Hepatocyte (in vitro differentiated cells): ENCODE results near the gene SLC31A2. TPM values are rescaled to one million over a fixed set of nuclear protein-coding genes. Genes with fewer than 3 reads are reported as not detected.

Experiments
- DNase-seq: peaks from one replicate; pipeline ENCODE4 v3.0.0-alpha.2; 2016; ENCODE audit warnings: low spot score
- H2AFZ ChIP-seq: fragments of 200-600 bp; sonication (generic); 2 replicates; pipeline ENCODE4 v1.6.0; 2016; ENCODE audit warnings: antibody characterized with exemption, mild to moderate bottlenecking
- H3K27ac ChIP-seq: fragments of 200-600 bp; sonication (generic); 2 replicates; pipeline ENCODE4 v1.5.1; 2016; ENCODE audit warnings: mild to moderate bottlenecking
- H3K27me3 ChIP-seq: fragments of 200-600 bp; sonication (generic); 2 replicates; pipeline ENCODE4 v1.6.1; 2016
- H3K36me3 ChIP-seq: fragments of 200-600 bp; sonication (generic); replicated peaks from 2 replicates; pipeline ENCODE4 v1.5.1; 2016; ENCODE audit warnings: low read depth; ENCODE audit not compliant: insufficient read depth
- H3K4me1 ChIP-seq: fragments of 200-600 bp; sonication (generic); 2 replicates; pipeline ENCODE4 v1.5.1; 2016; ENCODE audit warnings: mild to moderate bottlenecking, moderate library complexity; ENCODE audit not compliant: insufficient read depth
- H3K4me2 ChIP-seq: fragments of 200-600 bp; sonication (generic); 2 replicates; pipeline ENCODE4 v1.6.0; 2016
- H3K4me3 ChIP-seq: fragments of 200-600 bp; sonication (generic); 2 replicates; pipeline ENCODE4 v1.5.1; 2016; ENCODE audit warnings: mild to moderate bottlenecking
- H3K79me2 ChIP-seq: fragments of 200-600 bp; sonication (generic); 2 replicates; pipeline ENCODE4 v1.6.0; 2017; ENCODE audit warnings: mild to moderate bottlenecking
- H3K9me2 ChIP-seq: fragments of 200-600 bp; sonication (generic); replicated peaks from 2 replicates; pipeline ENCODE4 v1.6.0; 2017; ENCODE audit warnings: mild to moderate bottlenecking; ENCODE audit not compliant: insufficient read depth
- H3K9me3 ChIP-seq: fragments of 200-600 bp; sonication (generic); 2 replicates; pipeline ENCODE4 v1.5.1; 2016; ENCODE audit warnings: low read depth, mild to moderate bottlenecking
- H4K20me1 ChIP-seq: fragments of 200-600 bp; sonication (generic); 2 replicates; pipeline ENCODE4 v1.6.0; 2016; ENCODE audit warnings: mild to moderate bottlenecking; ENCODE audit not compliant: insufficient read depth, poor library complexity, severe bottlenecking
- CTCF ChIP-seq: fragments of 200-600 bp; sonication (generic); IDR thresholded peaks from 2 replicates; pipeline ENCODE4 v1.5.1; 2016; ENCODE audit warnings: antibody characterized with exemption, mild to moderate bottlenecking; ENCODE audit not compliant: poor library complexity
- EZH2 ChIP-seq: fragments of 200-600 bp; sonication (generic); IDR thresholded peaks from 2 replicates; pipeline ENCODE4 v1.6.1; 2016; ENCODE audit warnings: antibody characterized with exemption, mild to moderate bottlenecking, borderline replicate concordance
- EZH2phosphoT487 ChIP-seq: fragments of 200-600 bp; sonication (generic); IDR thresholded peaks from one replicate; pipeline ENCODE4 v1.6.1; 2018; ENCODE audit warnings: antibody characterized with exemption, mild to moderate bottlenecking, low read depth, moderate library complexity; ENCODE audit not compliant: unreplicated experiment, severe bottlenecking
- WGBS: methylation state at CpG from one replicate; pipeline ENCODE4 v1.1.6; 2016; ENCODE audit warnings: low lambda C conversion rate; ENCODE audit errors: missing lambda C conversion rate; 5-methylcytosine and 5-hydroxymethylcytosine counted together
- polyA plus RNA-seq: library from polyadenylated mRNA; unstranded; fragments of >200 nt; fragmentation: Nextera tagmentation; extraction: Ambion mirVana; gene quantifications from 2 replicates; pipeline ENCODE4 v1.2.1, GENCODE V29; 2016
- total RNA-seq: library from RNA; depleted of rRNA; stranded (reverse); fragments of >200 nt; gene quantifications from 2 replicates; pipeline ENCODE4 v1.2.3, GENCODE V29; 2014

The SLC31A2 gene
- total and polyA plus RNA-seq, 2 experiments from 2014 or later: 20.1 to 26.9 TPM

GRCh38 chr9:113164536-113165300, 13.9 kb downstream of the SLC31A2 start:
- Histone ChIP-seq H3K27me3 (no peaks in the 10 kb centered on the region), H3K79me2 (no peaks in the 10 kb centered on the region), H3K9me2 (no peaks in the 10 kb centered on the region), H4K20me1 (no peaks in the 10 kb centered on the region), H3K4me1 (no peaks in the 10 kb centered on the region), H3K4me2 (no peak overlapping the region), H3K36me3 (no peaks in the 10 kb centered on the region), H2AFZ (no peak overlapping the region), H3K4me3 (no peak overlapping the region), H3K9me3 (no peaks in the 10 kb centered on the region), H3K27ac (no peak overlapping the region)
- TF ChIP-seq CTCF: no peak
- TF ChIP-seq EZH2phosphoT487: no peak
- no peak for TF ChIP-seq EZH2
- no peak for DNase-seq
- 92% methylated on average over 4 of the region's 4 CpGs for WGBS

- no peak overlapping the region for H3K4me2 ChIP-seq
- 96% methylated on average over 4 of the region's 4 CpGs for WGBS
- H4K20me1 ChIP-seq: no peaks in the 10 kb centered on the region
- no peak overlapping the region for H2AFZ ChIP-seq
- TF ChIP-seq EZH2 (no peak), CTCF (no peak), EZH2phosphoT487 (no peak)
- no peak for DNase-seq
- H3K79me2 ChIP-seq: no peaks in the 10 kb centered on the region
- H3K4me1 ChIP-seq: no peaks in the 10 kb centered on the region
- no peaks in the 10 kb centered on the region for H3K9me2 ChIP-seq
- H3K9me3 ChIP-seq: no peaks in the 10 kb centered on the region
- H3K27me3 ChIP-seq: no peaks in the 10 kb centered on the region
- H3K36me3 ChIP-seq: no peaks in the 10 kb centered on the region
- no peak overlapping the region for H3K4me3 ChIP-seq
- no peak overlapping the region for H3K27ac ChIP-seq
Measured at GRCh38 chr9:113166039-113166438, 15.2 kb downstream of the SLC31A2 start.

GRCh38 chr9:113168809-113169208, 18.0 kb downstream of the SLC31A2 start:
- WGBS: 100% methylated on average over 5 of the region's 5 CpGs
- no peak for DNase-seq

More at GRCh38 chr9:113168809-113169208, 18.0 kb downstream of the SLC31A2 start:
- no peaks in the 10 kb centered on the region for H3K9me2 ChIP-seq
- no peak overlapping the region for H3K4me2 ChIP-seq
- H4K20me1 ChIP-seq: no peaks in the 10 kb centered on the region
- H2AFZ ChIP-seq: no peak overlapping the region
- H3K27me3 ChIP-seq: no peaks in the 10 kb centered on the region
- H3K36me3 ChIP-seq: no peaks in the 10 kb centered on the region
- no peak overlapping the region for H3K4me3 ChIP-seq
- H3K4me1 ChIP-seq: no peaks in the 10 kb centered on the region
- no peaks in the 10 kb centered on the region for H3K9me3 ChIP-seq
- H3K27ac ChIP-seq: no peak overlapping the region
- TF ChIP-seq EZH2 (no peak), CTCF (no peak), EZH2phosphoT487 (no peak)
- no peaks in the 10 kb centered on the region for H3K79me2 ChIP-seq
